Activated CD4-positive, alpha-beta T cell treated with anti-CD3 and anti-CD28 coated beads, Interleukin-2, amount 50 U/mL, for 1 hour (primary cell): ENCODE measurements around the gene WWOX.
"Not testable (repeated sequence)": the region's sequence is repeated elsewhere in the genome, so short reads cannot be mapped to it uniquely, and the experiment has no call there.

Experiments
- DNase-seq: peaks from one replicate; pipeline ENCODE4 v3.0.0-alpha.2; 2020

The WWOX gene

DNA sequence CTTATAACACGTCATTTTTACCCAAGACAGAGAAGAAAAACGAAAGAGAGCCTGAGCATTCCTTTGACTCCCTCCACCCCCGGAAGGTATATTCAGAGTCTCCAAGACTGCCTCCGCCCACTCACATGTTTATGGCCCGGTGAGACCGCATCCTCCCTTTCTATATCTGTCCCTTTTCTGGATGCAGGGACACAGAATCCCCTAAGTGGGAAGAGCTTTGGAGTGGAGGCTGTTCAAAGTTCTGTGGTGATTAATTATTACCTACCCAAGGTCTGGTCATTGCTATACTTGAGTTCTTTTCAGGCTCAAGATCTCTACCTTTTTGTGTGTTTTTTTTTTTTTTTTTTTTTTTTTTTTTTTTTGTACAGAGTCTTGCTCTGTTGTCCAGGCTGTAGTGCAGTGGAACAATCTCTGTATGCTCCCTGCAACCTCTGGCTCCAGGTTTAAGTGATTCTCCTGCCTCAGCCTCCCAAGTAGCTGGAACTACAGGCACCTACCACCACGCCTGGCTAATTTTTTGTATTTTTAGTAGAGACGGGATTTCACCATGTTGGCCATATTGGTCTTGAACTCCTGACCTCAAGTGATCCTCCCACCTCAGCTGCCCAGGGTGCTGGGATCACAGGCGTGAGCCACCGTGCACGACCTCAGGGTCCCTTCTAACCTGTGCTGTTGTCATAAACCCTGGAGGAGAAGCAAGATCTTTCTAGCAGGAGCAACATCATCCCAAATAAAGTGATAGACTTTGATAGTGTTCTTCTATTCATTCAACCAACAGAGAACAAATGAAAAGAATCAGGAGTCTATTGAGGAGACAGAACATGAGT, 407.1 kb downstream of the WWOX start:
- DNase-seq, result no peak

DNA sequence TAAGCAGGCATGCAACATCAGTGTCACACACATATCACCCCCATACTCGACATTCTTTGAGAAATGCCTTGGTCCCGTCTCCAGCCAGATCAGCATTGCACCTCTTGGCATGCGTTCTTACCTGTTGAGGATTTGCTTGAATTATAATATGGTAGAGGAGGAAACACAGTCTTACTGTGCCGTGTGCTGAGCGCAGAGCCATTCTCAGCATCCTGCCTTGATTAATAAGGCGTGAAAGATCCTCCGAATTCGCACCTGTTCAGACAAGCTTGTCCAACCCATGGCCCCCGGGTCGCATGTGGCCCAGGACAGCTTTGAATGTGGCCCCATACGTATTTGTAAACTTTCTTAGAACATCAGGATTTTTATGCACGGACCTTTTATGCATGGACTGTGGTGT, 408.1 kb downstream of the WWOX start:
- no peak for DNase-seq

DNA sequence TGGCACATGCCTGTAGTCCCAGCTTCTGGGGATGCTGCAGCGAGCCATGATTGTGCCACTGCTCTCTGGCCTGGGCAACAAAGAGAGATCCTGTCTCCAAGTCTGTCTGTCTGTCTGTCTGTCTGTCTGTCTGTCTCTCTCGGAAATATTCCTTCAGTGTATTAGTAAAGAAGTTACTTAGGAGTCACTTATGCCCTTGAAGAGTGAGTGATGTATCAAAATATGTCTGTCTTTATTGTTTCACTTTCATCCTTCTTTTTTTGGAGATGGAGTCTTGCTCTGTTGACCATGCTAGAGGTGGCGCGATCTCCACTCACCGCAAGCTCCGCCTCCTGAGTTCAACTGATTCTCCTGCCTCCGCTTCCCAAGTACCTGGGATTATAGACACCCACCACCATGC, 410.5 kb downstream of the WWOX start:
- DNase-seq, result no peak

DNA sequence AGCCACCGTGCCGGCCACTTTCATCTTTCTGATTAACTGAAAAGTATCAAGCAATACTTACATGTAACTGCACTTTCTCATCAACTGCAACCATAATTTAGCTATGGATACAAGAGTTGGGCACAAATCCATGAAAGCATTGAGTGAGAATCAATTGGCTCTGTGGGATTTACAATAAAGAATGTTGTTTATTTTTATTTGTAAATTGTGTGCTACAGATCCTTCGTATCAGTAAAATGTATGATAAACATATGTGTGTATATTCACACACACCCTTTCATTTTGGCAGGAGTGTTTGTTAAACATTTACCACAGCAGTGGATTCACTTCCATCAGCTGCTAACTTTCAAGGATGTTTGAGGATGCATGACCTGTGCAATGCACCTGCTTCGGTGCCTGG, 411.0 kb downstream of the WWOX start:
- DNase-seq, result no peak

DNA sequence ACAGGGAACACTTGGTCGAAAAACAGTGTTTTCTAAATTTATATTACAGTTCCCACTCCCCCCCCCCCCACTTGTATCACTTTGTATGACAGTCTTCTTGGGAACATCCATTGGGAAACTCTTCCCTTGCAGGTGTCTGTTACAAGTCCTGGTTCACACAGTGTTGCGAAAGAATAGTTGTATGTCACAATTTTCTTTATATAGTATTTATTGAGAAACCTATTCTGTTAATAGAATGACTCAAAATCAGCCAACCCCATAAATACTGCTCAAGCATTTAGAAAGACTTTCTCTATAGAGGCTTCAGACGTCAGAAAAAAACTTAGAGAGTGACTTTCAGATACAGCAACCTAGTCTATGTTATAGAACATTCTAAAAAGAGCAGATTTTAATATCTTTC, 414.4 kb downstream of the WWOX start:
- no peak for DNase-seq

DNA sequence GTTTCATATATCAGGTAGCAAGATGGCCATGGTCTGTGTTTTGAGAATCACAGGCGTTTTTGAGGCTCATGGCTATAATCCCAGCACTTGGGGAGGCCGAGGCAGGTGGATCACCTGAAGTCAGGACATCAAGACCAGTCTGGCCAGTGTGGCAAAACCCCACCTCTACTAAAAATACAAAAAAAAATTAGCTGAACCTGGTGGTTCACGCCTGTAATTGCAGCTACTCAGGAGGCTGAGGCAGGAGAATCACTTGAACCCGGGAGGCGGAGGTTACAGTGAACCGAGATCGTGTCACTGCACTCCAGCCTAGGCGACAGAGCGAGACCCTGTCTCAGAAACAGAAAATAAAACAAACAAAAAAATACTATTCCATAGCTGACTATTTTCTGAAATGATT, 415.4 kb downstream of the WWOX start:
- not testable (repeated sequence) for DNase-seq

DNA sequence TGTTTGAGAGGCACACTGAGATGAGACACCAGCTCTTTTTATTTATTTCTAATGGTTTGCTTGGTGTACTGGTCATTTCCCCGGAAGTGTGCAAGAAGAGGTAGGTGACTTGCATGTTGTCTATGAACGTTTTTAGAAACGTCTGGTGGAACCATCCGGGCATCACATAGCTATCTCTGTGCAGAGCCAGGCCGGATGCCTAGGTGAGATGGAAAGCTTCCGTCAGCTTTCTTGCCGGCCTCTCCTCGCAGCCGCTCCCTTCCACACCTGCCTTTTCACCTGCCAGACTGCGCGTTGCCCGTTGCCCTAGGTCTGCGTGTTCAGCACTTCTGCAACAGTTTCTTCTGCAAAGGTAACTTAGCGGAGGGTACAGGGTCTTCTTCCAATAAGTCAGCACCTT, 416.0 kb downstream of the WWOX start:
- no peak for DNase-seq

DNA sequence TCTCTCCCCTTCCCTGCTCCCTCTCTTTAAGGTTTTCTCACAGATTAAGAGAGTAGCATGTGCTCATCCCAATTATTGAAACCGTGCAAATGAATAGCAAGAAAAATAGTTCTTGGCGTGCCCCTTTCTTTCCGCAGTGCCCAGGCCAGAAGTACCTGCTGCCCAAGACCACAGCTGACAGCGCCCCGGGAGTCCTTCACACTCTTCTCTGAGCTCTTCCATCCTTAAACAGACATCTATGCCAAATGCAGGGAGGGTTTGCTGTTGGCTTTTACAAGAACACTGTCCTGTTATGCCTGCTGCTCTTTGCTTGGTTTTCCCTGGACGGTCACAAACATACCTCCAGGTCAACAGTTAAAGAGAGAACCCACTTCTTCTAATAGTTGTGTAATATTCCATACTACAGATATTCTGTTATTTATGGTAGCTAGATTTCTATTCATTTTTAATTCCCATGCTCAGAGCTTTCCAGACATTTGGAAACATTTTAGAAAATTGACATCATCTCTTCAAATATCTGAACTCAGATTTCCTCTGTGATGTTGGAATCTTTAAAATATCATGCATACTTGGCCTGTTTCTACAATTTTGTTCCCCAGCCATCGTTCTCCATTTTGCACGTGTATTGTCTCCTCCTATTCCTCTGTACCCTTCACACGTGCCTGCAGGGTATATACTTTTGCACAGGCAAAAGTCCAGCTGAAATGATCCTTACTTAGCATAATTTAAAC, 416.7 kb downstream of the WWOX start:
- no peak for DNase-seq

DNA sequence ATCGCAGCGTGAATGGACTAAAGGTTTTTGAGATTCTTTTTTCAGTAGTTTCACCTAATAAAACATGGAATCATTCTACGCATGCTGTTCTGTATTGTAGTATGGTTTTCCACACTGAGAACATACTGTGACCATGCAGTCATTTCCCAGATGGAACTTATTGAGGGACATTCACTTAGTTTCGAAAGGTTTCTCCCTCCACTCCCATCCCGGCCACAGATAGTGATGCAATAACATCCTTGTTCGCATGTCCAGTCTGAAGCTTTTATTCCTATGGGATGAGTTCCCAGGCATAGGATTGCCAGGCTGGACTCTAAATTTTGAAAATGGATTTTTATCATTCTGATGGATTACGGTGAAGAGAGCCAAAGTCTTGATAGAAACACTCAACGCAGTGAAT, 420.4 kb downstream of the WWOX start:
- DNase-seq, result no peak

DNA sequence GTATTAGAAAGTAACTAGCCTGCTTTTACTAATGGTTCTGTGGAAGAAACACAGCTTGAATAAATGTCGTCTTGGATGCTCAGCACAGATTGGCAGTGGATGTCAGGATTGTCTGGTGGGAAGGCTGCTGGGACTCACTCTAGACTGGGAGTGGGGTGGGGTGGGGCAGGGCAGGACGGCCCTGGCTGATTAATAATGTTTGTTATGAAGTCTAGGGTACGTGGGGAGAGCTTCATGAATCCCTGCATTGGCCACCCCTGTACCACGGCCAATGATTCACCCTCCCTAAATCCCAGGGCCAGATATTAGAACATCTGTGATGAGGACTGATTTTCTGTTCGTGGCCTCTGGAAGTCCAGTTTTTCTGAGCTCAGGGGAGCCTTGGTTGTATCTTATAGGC, 421.0 kb downstream of the WWOX start:
- DNase-seq, result no peak

DNA sequence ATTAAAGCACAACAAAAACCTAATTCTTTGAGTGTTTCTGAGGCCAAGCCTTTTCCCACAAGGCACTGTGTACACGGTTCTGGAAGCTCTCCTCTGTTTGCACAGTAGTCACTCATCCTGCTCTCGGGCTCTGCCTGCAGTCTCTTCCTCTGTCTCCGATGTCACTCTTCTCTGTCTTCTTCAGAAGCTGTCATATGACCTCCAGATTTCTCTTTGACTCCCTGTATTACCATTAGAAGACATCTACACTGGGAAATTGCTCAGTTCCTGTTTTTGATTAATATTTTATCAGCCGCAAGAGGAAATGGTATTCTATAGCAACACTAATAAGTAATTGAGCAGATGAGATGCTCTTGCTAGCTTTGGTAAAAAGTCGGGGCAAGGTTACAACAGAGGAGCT, 422.9 kb downstream of the WWOX start:
- no peak for DNase-seq

DNA sequence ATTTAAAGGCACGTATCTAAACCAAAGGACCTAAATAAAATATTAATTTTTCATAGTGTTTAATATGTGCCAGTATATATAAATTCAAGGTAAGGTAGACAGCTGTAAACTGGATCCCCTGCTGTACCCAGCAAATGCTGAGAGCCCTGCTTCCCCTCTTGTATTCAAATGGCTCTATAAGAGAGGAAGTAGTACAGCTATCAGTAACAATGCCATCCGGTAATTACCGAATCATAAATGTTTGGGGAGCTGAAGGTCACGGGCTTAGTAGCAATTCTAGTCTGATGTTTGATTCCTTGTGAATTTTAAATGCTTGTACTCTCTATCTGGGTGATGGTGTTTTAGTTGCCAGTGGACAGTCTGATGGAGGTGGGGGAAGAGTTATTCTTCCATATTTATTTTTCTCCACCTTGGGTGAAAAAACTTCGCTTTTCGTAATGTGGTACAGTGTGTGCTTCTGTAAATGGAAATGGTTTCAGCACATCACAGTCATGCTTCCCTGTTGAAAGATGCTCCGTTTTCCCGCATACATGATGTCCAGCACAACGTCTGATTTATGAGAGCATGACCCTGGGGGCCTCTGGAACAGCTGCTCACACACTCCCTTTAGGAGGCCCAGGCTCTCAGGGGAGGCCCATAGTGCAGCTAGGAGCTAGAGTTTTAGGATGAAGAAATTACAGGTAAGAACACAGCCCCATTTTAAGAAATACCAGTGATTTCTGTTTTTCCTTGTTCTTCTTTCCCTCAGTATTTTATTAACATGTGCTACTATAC, 423.9 kb downstream of the WWOX start:
- no peak for DNase-seq

DNA sequence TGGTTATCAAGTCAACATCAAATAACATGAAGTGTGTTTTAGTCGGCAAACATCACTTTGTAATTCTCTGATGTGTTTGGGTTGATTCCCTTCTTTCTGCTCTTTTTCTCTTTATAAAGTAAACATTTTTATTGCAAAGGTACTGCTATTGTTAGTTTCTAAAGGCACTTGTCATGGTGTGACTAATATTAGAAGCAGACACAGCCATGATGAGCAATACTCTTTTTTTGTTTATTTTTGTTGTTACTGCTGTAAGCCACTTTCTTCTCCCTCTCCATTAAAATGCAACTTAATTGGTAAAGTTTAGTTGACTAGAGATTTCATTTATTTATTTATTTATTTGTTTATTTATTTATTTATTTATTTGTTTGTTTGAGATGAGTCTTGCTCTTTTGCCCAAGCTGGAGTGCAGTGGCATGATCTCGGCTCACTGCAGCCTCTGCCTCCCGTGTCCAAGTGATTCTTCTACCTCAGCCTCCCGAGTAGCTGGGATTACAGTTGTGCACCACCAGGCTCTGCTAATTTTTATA, 424.7 kb downstream of the WWOX start:
- DNase-seq, result no peak

DNA sequence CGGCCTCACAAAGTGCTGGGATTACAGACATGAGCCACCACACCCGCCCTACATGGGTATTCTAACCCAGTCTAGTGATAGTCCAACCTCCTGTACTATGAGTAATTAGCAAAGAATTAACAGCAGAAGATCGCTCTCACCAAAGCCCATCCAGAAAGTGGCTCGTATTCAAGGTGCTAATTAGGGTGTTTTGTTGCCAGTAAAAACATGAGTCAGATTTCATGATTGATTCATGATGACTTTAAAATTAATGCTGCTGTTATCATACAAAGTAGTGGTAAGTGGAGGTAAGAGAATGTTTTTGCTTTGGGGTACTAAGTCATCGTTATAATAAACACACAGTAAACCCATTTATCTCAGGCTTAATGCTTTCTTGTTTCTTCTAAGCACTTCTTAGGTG, 428.8 kb downstream of the WWOX start:
- DNase-seq, result no peak

DNA sequence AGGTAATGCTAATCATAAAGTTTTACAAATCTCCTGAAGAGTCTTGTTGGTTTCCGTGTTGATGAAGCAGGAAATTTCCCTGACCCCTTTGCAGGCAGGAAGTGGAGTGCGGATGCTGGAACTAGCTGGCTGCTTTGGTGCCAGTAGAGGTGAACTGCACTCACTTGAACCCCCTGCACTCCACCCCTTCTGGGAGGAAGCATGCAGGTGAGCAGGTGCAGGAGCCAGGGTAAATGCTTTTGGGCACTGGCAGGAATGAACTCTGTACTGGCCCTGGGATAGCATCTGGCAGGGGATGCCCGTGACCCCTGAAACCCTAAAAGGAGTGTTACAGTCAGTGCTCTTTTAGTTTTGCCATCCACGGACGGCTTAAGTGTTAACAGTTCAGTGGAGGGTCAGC, 430.4 kb downstream of the WWOX start:
- no peak for DNase-seq

DNA sequence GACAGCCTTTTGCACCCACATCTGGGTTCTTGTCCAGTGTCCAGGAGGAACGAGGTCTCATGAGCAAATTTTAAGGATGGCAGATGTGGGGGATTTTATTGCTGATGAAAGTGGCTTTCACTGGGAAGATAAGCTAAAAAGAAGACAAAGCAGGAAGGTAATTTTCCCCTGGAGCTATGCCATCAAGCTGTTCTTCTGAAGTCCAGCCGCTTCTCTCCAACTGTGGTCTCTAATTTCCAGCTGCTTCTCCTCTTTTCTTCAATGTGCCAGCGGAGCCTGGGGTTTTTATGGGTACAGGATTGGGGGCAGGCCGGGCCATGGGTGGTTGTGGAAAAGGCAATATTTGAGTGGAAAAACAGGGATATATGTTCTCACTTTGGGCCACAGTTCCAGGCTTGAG, 430.8 kb downstream of the WWOX start:
- no peak for DNase-seq

DNA sequence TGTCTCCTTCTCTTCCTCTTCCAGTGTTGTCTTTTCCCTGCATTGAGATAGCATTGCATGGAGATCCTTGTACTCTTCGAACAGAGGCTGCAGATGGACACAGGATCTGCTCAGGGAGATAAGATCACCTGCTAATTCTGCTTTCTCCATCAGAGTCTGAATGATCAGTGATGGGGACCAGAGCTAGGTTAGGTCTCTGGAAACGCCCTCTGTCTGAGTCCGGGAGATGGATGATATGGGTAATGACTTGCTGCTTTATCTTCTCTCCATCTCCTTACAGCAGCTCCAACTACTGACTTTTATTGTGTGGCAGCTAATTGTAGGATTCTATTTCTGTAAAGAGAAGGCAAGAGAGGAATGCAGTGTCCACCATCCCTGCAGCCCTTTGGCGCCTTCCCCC, 435.6 kb downstream of the WWOX start:
- no peak for DNase-seq

DNA sequence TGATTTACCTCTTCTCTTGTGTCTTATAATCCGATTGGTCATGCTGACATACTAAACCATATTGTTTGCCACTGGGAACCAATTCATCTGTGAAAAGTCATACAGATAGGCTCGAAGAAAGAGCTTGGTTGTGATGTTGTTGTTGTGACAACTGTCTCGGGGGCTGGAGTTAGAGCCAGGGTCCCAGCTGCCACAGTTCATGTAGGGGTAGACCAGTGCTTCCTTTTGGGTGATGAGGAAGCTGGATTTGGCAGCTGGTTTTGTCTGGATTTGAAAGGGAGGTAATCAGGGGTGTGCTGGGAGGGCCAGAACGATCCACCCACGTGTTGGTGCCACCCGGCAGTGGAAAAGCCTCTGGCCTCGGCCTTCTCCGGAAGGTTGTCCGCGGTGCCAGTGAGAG, 438.1 kb downstream of the WWOX start:
- DNase-seq, result no peak

DNA sequence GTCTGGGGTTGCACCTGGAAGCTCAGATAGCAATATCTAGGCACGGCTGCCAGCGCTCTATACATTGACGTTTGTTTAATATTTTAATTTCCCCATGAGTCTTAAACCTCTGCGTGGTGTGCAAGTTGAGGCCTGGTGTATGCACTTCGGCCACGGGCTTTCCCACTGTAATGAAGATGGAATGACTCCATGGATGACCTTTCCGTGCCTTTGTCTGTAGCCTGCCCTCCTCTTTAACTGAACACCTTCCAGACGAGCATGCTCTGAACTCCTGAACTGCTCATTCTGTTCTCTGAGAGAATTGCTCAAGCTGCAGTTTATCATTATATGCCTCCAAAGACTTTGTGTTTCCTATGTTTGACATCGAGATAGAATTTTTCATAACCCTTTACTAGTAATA, 438.8 kb downstream of the WWOX start:
- no peak for DNase-seq

DNA sequence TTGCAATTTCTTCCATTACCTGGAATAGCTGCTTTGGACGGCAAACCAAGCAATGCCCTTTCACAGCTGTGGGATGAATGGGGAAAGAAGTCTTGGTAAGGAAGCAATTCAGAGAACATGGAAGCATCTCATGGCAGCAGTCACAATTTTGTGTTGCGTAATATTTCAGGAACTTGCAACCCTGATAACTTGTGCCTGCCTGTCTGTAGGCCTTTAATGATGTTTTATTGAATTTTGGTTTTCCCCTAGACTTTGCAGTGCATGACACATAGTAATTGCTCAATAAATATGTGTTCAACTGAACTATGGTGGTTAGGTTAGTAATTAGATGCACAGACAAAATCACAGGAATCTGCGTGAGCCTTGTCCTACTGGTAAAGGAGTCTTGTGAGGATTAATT, 439.5 kb downstream of the WWOX start:
- DNase-seq, result no peak

DNA sequence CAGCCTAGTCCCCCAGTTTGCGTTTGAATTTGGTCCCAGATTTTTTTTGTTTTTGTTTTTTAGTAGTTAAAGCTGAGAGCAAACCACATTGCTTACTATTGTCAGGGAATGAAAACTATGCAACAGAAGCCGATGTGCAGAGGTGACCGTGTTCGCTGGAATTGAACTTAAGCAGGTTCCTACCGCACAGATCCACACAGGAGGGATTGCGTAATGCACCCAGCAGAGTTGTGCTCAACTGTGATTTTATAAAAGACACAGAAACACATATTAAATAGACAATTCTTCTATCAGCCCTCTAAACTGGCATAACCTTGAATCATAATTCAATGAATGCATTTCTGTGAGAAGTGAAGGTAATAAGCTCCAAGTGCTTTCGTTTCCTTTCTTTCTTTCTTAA, 443.0 kb downstream of the WWOX start:
- no peak for DNase-seq

DNA sequence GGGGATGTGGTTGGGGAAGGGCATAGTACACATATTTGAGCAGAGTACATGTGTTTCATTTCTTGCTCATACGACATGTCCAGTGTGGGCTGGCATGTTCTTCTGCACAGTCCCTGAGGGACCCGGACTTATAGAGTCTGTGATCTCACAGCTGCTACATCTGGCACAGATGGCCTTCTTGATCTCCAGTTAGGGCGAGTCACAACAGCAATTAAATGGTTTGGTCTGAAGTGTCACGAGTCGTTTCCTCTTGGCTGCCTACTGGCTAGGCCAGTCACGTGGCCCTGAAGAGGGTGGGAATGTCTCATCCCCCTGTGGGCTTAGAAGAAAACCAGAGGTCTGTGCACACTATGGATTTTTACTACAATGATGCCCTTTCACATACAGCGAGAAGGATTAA, 443.6 kb downstream of the WWOX start:
- no peak for DNase-seq

DNA sequence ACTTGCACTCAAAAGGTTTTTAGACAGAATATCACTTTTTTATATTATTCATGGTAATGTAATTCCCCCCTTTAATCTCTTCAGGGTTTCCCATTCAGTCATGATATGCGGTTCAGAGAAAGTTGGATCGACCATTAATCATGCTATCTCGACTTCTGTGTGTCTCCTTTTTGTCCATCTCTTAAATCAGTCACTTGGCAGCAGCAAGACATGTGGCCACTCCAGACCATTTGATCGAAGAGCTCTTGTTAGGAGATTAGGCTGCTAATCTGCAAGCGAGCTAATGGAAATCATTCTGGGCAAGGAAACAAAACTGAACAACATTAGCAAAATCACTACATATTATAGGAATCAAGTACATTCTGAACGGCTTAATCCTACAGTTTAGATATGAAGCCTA, 449.9 kb downstream of the WWOX start:
- no peak for DNase-seq
